Measurements from ENCODE around the gene HS3ST1. TPM values are rescaled to one million over a fixed set of nuclear protein-coding genes. Genes with fewer than 3 reads are reported as not detected.

The HS3ST1 gene
- total RNA-seq, 1 experiment from 2014 or later: 12.3 TPM

DNA sequence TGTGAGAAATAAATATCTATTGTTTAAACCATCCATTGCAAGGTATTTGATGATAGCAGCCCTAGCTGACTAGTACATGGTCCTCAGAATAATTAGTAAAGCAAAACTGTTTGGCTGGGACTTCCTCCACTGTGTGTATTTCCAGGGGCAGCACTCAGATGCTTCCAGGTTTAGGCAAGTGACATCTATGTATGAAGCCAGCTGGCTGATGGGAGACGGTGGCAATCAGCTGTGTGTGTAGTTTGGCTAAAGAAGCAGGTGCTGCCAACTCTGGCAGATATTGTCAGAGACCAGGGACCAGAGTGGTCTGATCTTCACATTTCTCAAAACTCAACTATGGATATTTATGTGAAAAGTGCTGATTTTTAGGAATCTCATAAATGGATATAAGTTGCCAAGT is 19.1 kb downstream of the HS3ST1 start:
- CTCF ChIA-PET: no interaction called here
- no peaks in the 10 kb centered on the region for H3K27me3 ChIP-seq (ENCODE audit: insufficient read depth, low read depth)

DNA sequence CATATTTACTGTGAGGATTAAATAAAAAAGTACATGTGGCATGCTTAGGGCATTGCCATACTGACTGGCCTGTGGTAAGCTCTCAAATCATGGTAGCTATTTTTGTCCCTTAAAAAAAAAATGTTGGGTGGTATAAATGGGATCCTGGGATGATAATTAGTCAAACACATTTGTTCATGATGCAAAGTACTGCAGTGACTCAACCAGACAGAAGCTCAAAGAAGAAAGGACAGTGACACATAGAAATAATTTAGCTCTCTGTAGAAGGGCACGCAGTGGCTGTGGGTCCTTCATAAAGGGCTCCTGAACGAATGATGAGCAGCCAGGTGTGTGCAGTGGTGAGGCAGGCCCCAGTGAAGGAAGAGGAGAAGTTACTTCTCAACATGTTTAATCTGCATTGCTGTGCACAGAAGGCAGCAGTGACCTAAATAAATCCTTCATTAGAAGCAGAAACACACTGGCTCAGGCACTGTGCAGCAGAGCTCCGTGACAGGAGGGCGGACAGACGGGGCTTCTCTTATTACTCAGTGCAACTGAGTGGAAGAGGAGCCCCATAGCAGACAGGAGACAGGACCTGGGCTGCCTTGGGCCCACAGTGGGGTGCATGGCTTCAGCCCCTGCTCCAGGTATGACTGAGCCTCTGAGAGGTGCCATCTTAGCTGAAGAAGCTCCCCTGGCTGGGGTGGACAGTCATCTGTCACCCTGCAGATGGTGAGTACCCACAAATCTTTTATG is 20.3 kb downstream of the HS3ST1 start:
- no peaks in the 10 kb centered on the region for H3F3A ChIP-seq (ENCODE audit: insufficient read depth, low read depth)
- TF ChIP-seq CTCF (conservative IDR thresholded peaks at IDR 0.05): no peak
- TF ChIP-seq EZH2 (IDR thresholded peaks at IDR 0.05; ENCODE audit: low read depth): no peak
- H3K9me3 ChIP-seq (ENCODE audit: insufficient read depth, low read depth): no peaks in the 10 kb centered on the region
- H3K79me2 ChIP-seq (ENCODE audit: low read depth): 0 out of 2 replicates have a peak, but pooled peaks cover 4% of the 10 kb centered on the region
- H3K4me2 ChIP-seq: no peak overlapping the region
- H3K27ac ChIP-seq: no peak overlapping the region
- H3K27me3 ChIP-seq (ENCODE audit: insufficient read depth, low read depth): no peaks in the 10 kb centered on the region
- BruUV-seq (replicated peaks): no TSS peak
- no peak overlapping the region for H2AFZ ChIP-seq
- peaks cover 8% of the 10 kb centered on the region; the same call in 1 of the 2 replicates for H3K36me3 ChIP-seq (ENCODE audit: low read depth)
- intact Hi-C loops (cut with micrococcal nuclease; ENCODE audit: unreplicated experiment): no loop called here
- no peaks in the 10 kb centered on the region for H4K20me1 ChIP-seq (ENCODE audit: insufficient read depth)
- H3K4me3 ChIP-seq: no peak overlapping the region
- POLR2A ChIA-PET (ENCODE audit: unreplicated experiment): no interaction called here
- DNase-seq: no peak
- H3K9me2 ChIP-seq (ENCODE audit: insufficient read depth): no peaks in the 10 kb centered on the region
- no peaks in the 10 kb centered on the region for H3K4me1 ChIP-seq (replicated peaks; ENCODE audit: insufficient read depth)
- CTCF ChIA-PET: no interaction called here

More for the DNA sequence above, 19.1 kb downstream of the HS3ST1 start:
- H3K9me3 ChIP-seq (ENCODE audit: insufficient read depth, low read depth): no peaks in the 10 kb centered on the region
- TF ChIP-seq CTCF (conservative IDR thresholded peaks at IDR 0.05): no peak
- no peak overlapping the region for H3K27ac ChIP-seq
- no peaks in the 10 kb centered on the region for H3F3A ChIP-seq (ENCODE audit: insufficient read depth, low read depth)
- H3K4me3 ChIP-seq: no peak overlapping the region
- no peak overlapping the region for H3K4me2 ChIP-seq
- POLR2A ChIA-PET (ENCODE audit: unreplicated experiment): no interaction called here
- DNase-seq: no peak
- no peaks in the 10 kb centered on the region for H4K20me1 ChIP-seq (ENCODE audit: insufficient read depth)
- intact Hi-C loops (cut with micrococcal nuclease; ENCODE audit: unreplicated experiment): no loop called here
- peaks cover 10% of the 10 kb centered on the region; the same call in 1 of the 2 replicates for H3K36me3 ChIP-seq (ENCODE audit: low read depth)
- no TSS peak for BruUV-seq (replicated peaks)
- H3K9me2 ChIP-seq (ENCODE audit: insufficient read depth): no peaks in the 10 kb centered on the region
- no peak overlapping the region for H2AFZ ChIP-seq
- 0 out of 2 replicates have a peak, but pooled peaks cover 15% of the 10 kb centered on the region for H3K79me2 ChIP-seq (ENCODE audit: low read depth)
- H3K4me1 ChIP-seq (replicated peaks; ENCODE audit: insufficient read depth): no peaks in the 10 kb centered on the region

GRCh38 chr4:11407551-11407950 is 21.1 kb downstream of the HS3ST1 start:
- no peaks in the 10 kb centered on the region for H3K9me3 ChIP-seq (ENCODE audit: insufficient read depth, low read depth)
- no peak overlapping the region for H2AFZ ChIP-seq
- no peaks in the 10 kb centered on the region for H4K20me1 ChIP-seq (ENCODE audit: insufficient read depth)
- intact Hi-C loops (cut with micrococcal nuclease; ENCODE audit: unreplicated experiment): no loop called here
- DNase-seq: no peak
- H3F3A ChIP-seq (ENCODE audit: insufficient read depth, low read depth): no peaks in the 10 kb centered on the region
- H3K27me3 ChIP-seq (ENCODE audit: insufficient read depth, low read depth): no peaks in the 10 kb centered on the region
- no peaks in the 10 kb centered on the region for H3K9me2 ChIP-seq (ENCODE audit: insufficient read depth)
- CTCF ChIA-PET: no interaction called here
- H3K4me2 ChIP-seq: no peak overlapping the region
- H3K36me3 ChIP-seq (ENCODE audit: low read depth): peaks cover 8% of the 10 kb centered on the region; the same call in 1 of the 2 replicates
- POLR2A ChIA-PET (ENCODE audit: unreplicated experiment): no interaction called here
- no peak overlapping the region for H3K4me3 ChIP-seq
- no TSS peak for BruUV-seq (replicated peaks)
- no peaks in the 10 kb centered on the region for H3K4me1 ChIP-seq (replicated peaks; ENCODE audit: insufficient read depth)
- TF ChIP-seq EZH2 (IDR thresholded peaks at IDR 0.05; ENCODE audit: low read depth) (no peak), CTCF (conservative IDR thresholded peaks at IDR 0.05) (no peak)
- 0 out of 2 replicates have a peak, but pooled peaks cover 4% of the 10 kb centered on the region for H3K79me2 ChIP-seq (ENCODE audit: low read depth)
- H3K27ac ChIP-seq: no peak overlapping the region
